DND-41 (cell line): Measurements from ENCODE around the gene SDHC.

Experiments used
- CTCF ChIP-seq: IDR thresholded peaks from 2 replicates; pipeline ENCODE4 v1.5.1; 2012; ENCODE audit warnings: borderline replicate concordance, low read length, moderate library complexity, mild to moderate bottlenecking; ENCODE audit not compliant: poor library complexity, severe bottlenecking; ENCODE audit errors: extremely low read depth
- EZH2 ChIP-seq: IDR thresholded peaks from 3 replicates; pipeline ENCODE4 v1.6.1; 2012; ENCODE audit warnings: borderline replicate concordance, low read depth, mild to moderate bottlenecking, moderate library complexity, low read length, inconsistent platforms; ENCODE audit not compliant: severe bottlenecking

DNA sequence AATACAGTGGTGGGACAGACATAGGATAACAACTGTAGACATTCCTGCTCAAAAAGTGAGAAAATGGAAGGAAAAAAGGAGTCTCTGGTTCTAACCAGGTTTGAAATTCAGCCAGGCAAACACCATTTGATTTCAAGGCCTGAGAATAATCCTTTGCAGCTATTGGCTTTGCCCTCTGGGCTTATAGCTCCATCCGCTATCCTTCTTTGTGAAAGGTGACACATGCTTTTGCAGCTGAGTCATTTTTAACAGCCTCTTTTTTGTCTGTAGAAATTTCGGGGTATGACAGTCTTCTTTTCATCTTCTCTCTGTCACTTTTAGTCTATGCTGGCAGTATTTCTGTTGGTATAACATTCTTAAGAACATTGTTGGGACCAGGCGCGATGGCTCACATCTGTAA is 16.2 kb downstream of the SDHC start:
- TF ChIP-seq CTCF (no peak), EZH2 (no peak)
